Inferior parietal cortex (tissue), 1 donor: Measurements from ENCODE around the gene RBPJL.
A peak's percentile ranks its signal among the peaks of the same experiment; 100 is the strongest.

Experiments used
- DNase-seq: peaks from one replicate; pipeline ENCODE4 v3.0.0-alpha.2; 2016; ENCODE audit errors: extremely low spot score

RBPJL gene

GRCh38 chr20:45316150-45317080, 9.8 kb downstream of the RBPJL start:
- no peak for DNase-seq

- DNase-seq = no peak
Observed at GRCh38 chr20:45317826-45318225, 11.2 kb downstream of the RBPJL start.

GRCh38 chr20:45318386-45318939, 11.8 kb downstream of the RBPJL start:
- DNase-seq = no peak

- DNase-seq = no peak
Observed at GRCh38 chr20:45318948-45319347, 12.3 kb downstream of the RBPJL start.

- no peak for DNase-seq
Observed at GRCh38 chr20:45320948-45321595, 14.4 kb downstream of the RBPJL start.

GRCh38 chr20:45322952-45323383, 16.3 kb downstream of the RBPJL start:
- DNase-seq = peak; percentile 83

- no peak for DNase-seq
Observed at GRCh38 chr20:45323731-45324130, 17.1 kb downstream of the RBPJL start.

- DNase-seq = no peak
Observed at GRCh38 chr20:45325371-45325770, 18.7 kb downstream of the RBPJL start.

GRCh38 chr20:45328451-45328850, 21.8 kb downstream of the RBPJL start:
- no peak for DNase-seq

GRCh38 chr20:45329497-45330319, 23.1 kb downstream of the RBPJL start:
- DNase-seq = no peak

- no peak for DNase-seq
Observed at GRCh38 chr20:45330476-45330875, 23.8 kb downstream of the RBPJL start.

GRCh38 chr20:45336530-45337366, 30.1 kb downstream of the RBPJL start:
- DNase-seq = no peak

GRCh38 chr20:45337367-45338120, 30.9 kb downstream of the RBPJL start:
- DNase-seq = no peak

- no peak for DNase-seq
Observed at GRCh38 chr20:45338121-45339030, 31.7 kb downstream of the RBPJL start.

GRCh38 chr20:45339084-45339483, 32.4 kb downstream of the RBPJL start:
- DNase-seq = no peak

GRCh38 chr20:45339799-45340198, 33.2 kb downstream of the RBPJL start:
- DNase-seq = no peak

- DNase-seq = no peak
Observed at GRCh38 chr20:45340236-45340847, 33.7 kb downstream of the RBPJL start.

GRCh38 chr20:45340951-45341350, 34.3 kb downstream of the RBPJL start:
- DNase-seq = no peak

- DNase-seq = no peak
Observed at GRCh38 chr20:45341579-45341938, 34.9 kb downstream of the RBPJL start.
